GM19468 (cell line): ENCODE measurements around the gene RERE.

Experiments used
- ATAC-seq: cut with Tn5 transposase; IDR thresholded peaks from one replicate; pipeline ENCODE4 v1.9.1; 2021; ENCODE audit warnings: mild to moderate bottlenecking, moderate library complexity, moderate number of reproducible peaks; ENCODE audit not compliant: unreplicated experiment; ENCODE audit errors: extremely low read depth

The RERE gene

DNA sequence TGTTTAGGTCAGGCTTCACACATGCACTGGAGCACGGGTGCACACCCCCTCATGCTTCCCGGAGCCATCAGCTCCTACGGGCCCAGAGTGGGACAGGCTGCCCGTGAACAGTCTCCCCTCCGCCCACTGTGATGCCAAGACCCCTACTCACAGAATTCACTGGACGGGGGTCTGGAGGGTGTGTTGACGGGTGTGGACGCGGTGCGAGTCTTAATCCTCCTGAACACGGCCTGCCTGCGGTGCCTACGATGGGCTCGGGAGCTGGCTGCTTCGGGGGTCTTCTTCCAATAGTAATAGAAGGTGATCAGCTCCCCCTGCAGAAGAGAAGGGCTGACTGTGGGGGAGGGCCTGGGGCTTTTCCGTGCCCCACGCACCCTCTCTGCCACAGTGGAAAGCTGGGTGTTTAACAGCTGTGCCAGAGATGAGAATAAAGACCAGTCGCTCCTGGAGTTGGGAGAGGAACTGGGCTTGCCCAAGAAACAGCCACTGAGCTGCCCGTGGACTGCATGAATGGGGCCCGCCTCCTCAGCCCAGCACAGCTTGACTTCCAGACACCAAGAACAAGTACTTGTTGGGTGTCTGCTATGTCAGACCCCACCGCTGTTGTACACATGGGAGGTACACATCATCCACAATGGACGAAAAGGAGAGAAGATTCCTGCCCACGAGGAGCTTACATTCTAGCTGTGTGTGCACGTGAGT, 451.6 kb downstream of the RERE start:
- no peak for ATAC-seq

GRCh38 chr1:8364528-8365442, 452.7 kb downstream of the RERE start:
- no peak for ATAC-seq

DNA sequence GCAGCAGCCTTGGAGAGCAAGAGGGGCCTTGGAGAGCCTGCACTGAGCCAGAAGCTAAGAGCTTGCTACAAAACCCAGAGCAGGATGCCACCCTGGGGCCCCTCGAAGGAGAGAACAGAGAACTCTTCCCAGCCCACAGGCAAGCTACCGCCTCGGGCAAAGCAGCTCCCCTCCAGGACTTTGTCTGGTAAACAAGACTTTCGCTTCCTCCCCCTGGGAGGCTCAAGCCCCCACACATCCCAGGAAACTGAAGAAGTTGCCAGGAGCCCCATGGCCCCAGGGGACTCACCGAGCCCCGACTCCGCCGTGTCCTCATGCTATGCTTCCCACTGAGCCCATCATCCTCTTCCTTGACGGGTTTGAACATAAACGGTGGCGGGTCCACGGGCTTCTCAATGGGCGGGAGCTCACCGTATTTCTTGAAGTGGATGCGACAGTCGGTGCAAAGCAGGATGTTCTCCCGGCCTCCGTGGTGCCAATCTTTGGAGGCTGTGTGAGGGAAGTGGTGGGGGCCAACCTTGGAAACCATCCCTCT, 453.6 kb downstream of the RERE start:
- no peak for ATAC-seq

- no peak for ATAC-seq
Observed at GRCh38 chr1:8363186-8363766, 454.2 kb downstream of the RERE start.

GRCh38 chr1:8362701-8363101, 454.7 kb downstream of the RERE start:
- no peak for ATAC-seq

DNA sequence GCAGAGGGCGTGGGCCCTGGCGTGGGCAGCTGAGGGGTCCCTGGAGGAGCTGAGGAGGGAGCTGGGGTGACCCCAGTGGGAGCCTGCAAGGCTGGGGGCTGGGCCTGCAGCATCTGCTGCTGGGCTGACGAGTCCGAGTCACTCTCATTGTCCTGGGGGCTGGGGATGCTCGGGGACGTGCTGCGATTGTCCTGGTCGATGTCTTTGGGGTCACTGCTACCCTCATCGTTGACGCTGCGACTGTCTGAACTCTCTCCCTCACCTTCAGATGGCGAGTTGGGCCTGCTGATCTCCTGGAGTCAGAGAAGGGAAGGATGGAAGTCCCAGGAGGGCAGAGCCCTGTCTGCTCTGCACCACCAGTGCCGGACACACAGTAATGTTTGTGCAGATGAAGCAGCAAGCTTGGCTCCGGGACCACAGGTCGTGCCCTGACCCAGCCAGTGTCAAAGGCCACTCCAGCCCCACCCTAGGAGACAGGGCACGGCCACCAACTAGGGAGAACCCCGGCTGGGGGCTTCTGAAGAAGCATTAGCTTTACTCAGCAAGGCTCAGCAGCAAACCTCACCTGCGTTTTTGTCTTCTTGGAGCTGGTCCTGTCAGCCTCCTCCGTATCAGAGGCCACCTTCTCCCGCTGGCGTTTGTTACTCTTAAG, 456.1 kb downstream of the RERE start:
- no peak for ATAC-seq

DNA sequence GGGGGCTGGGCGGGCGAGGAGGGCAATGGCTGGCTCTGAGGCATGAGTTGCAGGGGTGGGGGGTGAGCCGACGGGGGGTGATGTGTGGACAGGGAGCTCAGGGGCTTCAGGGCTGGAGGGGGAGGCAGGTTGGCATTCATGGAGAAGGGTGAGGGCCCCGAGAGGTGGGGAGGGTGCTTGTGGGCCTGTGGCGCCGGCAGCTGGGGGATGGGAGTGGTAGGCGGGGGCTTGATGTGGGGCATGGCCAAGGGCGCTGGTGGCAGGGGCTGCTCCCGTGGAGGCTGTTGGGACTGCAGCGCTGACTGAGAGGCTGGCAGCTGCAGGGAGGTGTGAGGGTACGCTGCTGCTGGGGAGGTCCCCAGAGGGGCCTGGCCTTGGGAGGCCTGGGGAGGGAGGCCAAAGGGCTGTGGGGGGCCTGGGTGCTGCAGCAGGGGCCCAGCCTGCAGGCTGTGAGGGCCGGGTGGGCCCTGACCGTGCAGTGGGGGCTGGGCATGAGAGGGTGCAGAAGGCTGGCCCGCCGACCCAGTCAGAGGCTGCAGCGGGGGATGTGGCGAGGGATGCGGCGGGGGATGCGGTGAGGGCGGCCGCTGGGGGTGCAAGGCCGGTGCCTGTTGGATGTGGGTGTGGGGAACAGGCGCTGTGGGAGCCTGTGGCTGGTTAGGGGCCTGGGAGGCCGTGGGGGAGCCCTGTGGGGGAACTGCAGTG, 456.8 kb downstream of the RERE start:
- ATAC-seq = no peak

- ATAC-seq = no peak
Observed at GRCh38 chr1:8359617-8360481, 457.6 kb downstream of the RERE start.

DNA sequence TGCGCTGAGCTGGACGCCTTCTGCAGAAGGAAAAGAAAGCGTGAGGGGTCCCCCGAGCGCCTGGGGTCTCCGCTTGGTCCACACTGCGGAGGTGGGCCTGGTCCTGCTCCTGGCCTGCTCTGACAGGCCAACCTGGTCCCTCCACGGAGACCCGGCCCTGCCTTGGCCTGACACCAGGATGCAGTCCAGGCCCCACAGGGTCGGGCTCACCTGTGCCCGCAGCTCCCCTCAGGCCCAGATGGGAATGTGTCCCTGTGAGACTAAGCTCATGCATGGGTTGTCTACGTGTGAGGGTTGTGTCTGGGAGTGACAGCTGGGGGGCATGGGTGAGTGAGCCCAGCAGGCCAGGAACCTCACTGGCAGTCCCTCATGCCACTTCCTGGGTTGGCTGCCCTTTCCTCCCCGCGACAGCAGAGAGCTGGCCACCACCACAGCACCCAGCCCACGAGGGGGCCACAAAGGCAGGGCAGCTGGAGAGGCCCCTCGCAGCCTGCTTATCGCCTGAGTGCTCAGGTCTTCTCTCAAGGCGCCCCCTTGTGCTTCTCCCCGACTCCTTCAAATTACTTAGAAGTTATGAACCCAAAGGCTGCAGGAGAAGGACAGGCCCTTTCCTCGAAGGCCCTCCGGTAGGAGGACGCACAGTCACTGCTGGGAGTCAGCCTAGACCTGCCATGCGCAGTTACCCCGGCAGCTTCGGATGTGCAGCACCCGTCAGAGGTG, 458.4 kb downstream of the RERE start:
- ATAC-seq = no peak

DNA sequence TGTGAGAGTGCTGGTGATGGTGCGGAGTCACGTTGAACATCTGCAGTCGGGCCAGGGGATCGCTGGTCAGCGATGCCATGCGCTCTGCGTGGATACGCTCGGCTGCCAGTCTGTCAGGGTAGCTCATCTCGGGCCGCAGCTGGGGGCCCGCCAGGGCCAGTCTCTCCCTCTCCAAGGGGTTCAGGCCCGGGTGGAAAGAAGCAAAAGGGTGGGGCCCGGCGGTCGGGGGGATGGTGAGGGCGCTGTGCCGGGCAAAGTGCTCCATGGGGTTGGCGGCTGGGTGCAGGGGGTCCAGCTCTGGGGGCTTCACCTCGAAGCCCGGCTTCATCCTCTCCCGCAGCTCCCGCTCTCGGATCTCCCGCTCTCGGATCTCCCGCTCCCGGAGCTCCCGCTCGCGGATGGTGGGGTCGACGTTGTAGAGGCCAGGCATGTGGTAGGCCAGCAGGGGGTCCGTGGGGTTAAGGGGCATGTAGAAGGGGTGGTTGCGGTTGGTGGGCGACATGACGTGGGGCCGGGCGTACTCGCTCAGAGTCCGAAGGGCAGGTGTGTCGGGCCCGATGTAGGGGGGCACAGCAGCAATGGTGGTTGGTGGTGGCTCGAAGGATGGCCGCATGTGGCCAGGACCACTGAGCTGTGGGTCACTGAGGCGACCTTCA, 459.1 kb downstream of the RERE start:
- no peak for ATAC-seq

GRCh38 chr1:8357329-8358101, 459.9 kb downstream of the RERE start:
- ATAC-seq = no peak

GRCh38 chr1:8356256-8357209, 460.9 kb downstream of the RERE start:
- no peak for ATAC-seq

GRCh38 chr1:8355439-8356255, 461.8 kb downstream of the RERE start:
- ATAC-seq = no peak

- ATAC-seq = no peak
Observed at GRCh38 chr1:8354038-8354437, 463.4 kb downstream of the RERE start.
